GM18861 (cell line): ENCODE results near the gene NIP7.
"Not testable (repeated sequence)": the region's sequence is repeated elsewhere in the genome, so short reads cannot be mapped to it uniquely, and the experiment has no call there.

Source experiments
- ATAC-seq: cut with Tn5 transposase; IDR thresholded peaks from one replicate; pipeline ENCODE4 v1.9.1; 2021; ENCODE audit not compliant: unreplicated experiment

Gene NIP7

GRCh38 chr16:69340095-69340644 lies 598 bp downstream of the NIP7 start:
- ATAC-seq, result no peak

DNA sequence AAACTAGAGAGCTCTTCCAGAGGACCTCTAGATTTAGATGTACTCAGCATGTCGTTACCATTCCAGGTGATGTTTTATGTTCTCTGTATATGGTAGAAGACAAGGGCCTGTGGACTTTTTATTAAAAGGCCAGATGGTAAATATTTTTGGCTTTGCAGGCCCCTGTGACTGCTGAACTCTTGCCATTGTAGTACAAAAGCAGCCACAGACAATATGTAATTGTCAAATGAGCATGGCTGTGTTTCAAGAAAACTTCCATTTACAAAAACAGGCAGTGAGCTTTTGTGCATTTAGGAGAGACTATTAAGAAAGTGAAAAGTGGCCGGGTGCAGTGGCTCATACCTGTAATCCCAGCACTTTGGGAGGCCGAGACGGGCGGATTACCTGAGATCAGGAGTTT lies 4.6 kb downstream of the NIP7 start:
- ATAC-seq, result no peak

DNA sequence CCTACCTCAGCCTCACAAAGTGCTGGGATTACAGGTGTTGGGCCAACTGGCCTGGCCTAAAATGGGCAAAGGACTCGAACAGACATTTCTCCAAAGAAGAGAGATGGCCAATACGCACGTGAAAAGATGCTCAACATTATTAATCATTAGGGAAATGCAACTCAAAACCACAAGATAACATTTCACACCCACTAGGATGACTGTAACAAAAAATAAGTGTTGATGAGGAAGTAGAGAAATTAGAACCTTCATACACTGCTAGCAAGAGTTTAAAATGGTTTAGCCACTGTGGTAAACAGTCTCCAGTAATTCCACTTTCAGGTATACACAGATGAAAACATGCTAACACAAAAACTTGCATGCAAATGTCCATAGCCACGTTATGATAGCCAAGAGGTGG lies 6.4 kb downstream of the NIP7 start:
- no peak for ATAC-seq

DNA sequence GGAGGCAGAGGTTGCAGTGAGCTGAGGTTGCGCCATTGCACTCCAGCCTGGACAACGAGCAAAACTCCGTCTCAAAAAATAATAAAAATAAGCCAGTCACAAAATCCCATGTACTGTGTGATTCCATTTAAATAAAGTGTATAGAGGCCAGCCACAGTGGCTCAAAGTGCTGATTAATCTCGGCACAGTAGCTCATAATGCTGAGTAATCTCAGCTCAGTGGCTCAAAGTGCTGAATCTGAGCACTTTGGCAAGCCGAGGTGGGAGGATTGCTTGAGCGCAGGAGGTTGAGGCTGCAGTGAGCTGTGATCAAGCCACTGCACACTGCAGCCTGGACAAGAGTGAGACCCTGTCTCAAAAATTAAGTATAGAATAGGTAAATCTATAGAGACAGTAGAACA lies 7.1 kb downstream of the NIP7 start:
- no peak for ATAC-seq

- no peak for ATAC-seq
Measured at GRCh38 chr16:69348222-69348621, 8.7 kb downstream of the NIP7 start.

- ATAC-seq, result no peak
Measured at GRCh38 chr16:69349536-69349935, 10.0 kb downstream of the NIP7 start.

DNA sequence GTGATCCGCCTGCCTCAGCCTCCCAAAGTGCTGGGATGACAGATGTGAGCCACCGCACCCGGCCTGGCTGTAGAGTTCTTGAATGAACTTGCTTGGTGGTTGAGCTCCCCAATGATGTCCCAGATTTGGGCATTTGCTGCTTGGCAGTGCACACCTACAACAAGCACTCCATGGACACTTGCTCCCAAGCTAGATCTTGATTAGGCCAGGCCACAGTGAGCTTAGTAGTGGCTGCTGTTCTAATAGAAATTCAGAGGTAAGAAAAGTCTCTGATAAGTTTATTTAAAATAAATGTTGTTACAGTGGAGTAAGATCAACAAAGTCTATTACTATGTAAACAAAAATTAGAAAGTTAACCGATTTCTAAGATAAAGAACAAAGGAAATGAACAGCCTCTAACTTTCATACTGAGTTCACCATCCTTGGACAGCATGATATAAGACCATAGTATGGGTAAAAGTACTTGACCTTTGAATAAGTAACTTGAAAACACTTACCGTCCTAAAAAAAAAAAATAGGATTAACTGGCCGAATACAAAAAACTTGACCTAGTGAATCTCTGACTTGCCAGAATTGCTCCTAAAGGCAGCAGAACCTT lies 11.1 kb downstream of the NIP7 start:
- no peak for ATAC-seq

DNA sequence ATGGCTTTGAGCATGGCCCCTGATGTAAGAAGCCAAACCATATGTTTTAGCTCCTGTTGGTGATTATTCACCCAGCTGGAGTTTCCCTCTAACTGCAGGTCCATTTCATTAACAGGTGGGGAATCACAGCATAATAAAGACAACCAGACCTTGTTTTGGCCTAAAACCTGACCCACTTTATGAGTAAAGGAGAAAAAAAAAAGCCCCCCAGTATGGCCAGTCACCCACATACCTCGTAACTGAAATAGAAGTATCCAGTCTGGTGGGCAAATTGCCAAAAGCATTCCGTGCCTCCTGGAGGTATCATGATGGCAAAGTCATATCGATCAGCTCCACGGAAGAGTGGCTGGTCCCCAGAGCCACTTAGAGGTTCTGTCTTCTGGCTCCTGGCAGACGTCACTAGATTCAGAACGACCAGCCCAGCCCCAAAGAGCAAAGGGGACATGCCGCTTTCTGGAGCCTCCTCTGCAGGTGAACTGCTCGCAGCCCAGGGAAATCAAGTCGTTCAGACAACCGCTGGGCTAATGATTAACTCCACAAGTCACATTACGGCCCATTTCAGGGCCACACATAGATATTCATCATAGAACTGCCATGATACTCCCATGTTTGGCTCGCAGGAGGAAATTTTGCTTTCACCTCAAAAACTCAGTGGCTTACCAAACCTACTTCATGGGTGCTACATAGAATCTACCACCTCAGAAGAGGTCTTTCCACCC lies 11.9 kb downstream of the NIP7 start, which contains the start of gene TMED6:
TMED6 (minus strand) TSS at position 478 of the 719 bp plus-strand sequence; CDS start at position 445, 33 bp downstream.
- ATAC-seq, result no peak

- ATAC-seq, result not testable (repeated sequence)
Measured at GRCh38 chr16:69360070-69360469, 20.5 kb downstream of the NIP7 start.

DNA sequence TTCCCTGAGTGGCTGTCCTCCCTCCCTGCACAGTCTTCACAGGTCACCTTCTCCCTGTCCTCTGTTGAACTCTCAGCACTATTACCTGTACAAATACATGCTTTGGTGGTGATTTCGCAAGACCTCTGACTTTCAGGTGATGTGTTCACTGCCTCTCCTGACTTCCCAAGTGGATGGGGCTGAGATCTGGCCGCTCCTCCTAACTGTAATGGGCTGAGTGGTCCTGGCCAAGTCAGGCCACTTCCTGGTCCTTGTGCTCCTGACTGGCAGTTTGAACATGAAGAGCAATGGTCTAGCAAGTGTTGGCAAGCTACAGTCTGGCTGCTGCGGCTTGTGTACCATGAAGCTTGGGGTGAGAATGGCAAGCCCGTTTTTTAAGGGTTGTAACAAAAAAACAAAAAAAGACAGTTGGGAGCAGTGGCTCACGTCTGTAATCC lies 23.7 kb downstream of the NIP7 start:
- no peak for ATAC-seq

- no peak for ATAC-seq
Measured at GRCh38 chr16:69364088-69364487, 24.5 kb downstream of the NIP7 start.

DNA sequence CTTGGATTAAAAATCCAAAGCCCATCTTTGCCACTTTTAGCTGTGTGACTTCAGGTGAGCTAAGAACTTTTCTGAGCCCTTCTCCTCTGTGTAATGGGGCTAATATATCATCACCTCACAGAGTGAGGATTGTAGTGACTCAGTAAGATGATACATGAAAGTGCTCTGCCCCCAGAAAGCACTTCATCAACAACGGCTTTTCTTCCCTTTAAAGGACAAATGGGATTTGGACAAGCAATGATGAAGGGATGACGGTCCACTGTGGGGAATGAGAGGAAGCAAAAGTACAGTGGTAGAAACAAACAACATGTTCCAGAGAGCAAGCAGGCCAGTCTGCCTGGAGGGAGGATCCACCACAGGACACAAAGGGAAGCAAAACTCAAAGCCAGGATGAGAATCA lies 26.3 kb downstream of the NIP7 start:
- no peak for ATAC-seq

DNA sequence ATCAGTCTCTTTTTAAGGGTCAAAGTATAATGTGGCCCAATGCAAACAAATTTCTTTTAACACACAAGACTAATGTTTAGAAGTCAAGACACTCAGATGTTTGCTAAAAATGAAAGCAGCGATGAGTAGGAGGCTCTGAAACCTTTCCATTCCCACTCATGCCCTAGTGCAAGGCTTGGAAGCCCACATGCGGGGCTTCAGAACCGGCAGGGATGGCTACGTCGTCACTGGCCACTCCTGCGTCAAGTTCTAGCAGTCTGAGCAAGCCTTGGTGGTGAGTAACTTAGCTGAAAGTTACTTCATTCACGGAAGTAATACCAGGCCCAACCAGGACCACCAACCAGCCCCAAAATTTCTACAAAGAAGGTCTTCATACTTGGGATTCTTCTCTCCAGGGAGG lies 26.9 kb downstream of the NIP7 start:
- no peak for ATAC-seq

- ATAC-seq, result no peak
Measured at GRCh38 chr16:69367980-69368379, 28.4 kb downstream of the NIP7 start.

DNA sequence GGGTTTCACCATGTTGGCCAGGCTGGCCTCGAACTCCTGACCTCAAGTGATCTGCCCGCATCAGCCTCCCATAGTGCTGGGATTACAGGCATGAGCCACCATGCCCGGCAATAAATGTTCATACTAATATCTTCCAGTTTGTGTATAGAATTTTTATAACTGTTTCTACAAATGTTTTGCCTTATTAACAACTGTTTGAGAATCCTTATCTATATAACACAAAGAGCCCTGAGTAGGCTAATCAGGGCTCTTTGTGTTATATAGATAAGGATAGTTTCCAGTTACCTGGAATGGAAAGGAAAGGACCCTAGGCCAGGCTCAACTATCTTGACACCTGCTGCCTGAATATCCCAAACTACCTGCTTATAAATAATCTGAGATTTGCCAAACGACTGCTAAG lies 29.3 kb downstream of the NIP7 start:
- ATAC-seq, result no peak

- ATAC-seq, result no peak
Measured at GRCh38 chr16:69371564-69371963, 32.0 kb downstream of the NIP7 start.

- no peak for ATAC-seq
Measured at GRCh38 chr16:69373019-69373418, 33.4 kb downstream of the NIP7 start.

GRCh38 chr16:69376393-69377059 lies 37.0 kb downstream of the NIP7 start:
- no peak for ATAC-seq

- ATAC-seq, result no peak
Measured at GRCh38 chr16:69378036-69378435, 38.5 kb downstream of the NIP7 start.

DNA sequence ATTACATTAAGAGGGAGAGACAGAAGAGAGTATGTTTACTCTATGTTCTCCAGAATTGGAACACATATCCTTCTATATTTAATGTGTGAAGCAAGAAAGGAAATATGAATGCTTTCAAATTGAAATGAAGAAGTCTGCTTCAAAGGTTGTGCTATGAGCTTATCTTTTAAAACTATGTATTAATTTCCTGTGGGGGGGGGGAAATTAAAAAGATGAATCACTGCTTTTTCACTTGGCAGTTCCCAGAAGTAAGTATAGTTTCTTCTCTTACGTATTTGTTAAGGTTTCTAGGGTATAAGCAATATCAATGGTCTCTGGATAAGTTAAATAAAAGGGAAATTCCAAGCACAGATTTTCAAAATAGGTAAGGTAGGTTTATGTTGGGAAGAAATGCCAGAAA lies 39.2 kb downstream of the NIP7 start:
- no peak for ATAC-seq

DNA sequence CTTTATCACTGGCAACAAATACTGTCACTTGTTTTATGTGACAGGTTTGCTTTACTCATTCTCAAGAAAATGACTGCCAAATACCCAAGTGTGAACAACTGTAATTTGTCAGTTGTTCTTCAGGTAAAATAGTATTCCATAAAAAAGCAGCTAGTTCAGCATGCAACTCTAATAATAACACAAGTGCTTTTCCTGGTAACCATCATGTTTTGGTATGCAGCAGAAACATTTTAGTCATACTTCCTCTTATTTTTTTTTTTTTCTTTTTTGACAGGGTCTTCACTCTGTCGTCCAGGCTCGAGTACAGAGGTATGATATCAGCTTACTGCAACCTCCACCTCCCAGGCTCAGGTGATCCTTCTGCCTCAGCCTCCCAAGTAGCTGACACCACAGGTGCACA lies 41.7 kb downstream of the NIP7 start:
- ATAC-seq, result no peak

GRCh38 chr16:69382421-69382820 lies 42.8 kb downstream of the NIP7 start:
- ATAC-seq, result no peak
